GM21515 (cell line): ENCODE results near the gene TTBK1.

ENCODE experiments used
- ATAC-seq: cut with Tn5 transposase; IDR thresholded peaks from one replicate; pipeline ENCODE4 v1.9.1; 2021; ENCODE audit not compliant: unreplicated experiment

The TTBK1 gene

GRCh38 chr6:43285832-43286231 is 42.6 kb downstream of the TTBK1 start:
- no peak for ATAC-seq

- no peak for ATAC-seq
Measured at GRCh38 chr6:43286456-43286979, 43.2 kb downstream of the TTBK1 start.

GRCh38 chr6:43286980-43287716 is 43.9 kb downstream of the TTBK1 start:
- ATAC-seq = no peak

GRCh38 chr6:43287717-43288679 is 44.7 kb downstream of the TTBK1 start:
- ATAC-seq = no peak

DNA sequence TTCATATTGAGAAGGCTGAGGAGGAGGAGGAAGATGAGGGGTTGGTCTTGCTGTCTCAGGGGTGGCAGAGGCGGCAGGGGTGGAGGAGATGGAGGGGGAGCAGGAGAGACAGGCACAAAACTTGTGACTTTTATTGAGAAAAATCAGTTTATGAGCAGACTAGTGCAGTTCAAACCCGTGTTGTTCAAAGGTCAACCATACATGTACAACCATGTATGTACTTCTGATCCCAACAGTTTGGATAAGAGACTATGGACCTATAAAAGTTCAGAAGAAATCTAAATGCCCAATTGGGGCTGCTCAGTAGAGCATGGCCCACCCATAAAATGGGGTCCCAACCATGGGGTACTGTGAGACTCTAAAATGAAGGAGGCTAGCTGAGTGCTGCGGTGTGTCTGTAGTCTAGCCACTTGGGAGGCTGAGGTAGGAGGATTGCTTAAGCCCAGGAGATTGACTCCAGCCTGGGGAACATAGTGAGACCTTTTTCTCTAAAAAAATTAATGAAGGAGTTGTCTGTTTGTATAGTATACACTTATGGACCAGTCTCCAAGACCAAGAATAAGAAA is 47.1 kb downstream of the TTBK1 start:
- ATAC-seq = no peak

DNA sequence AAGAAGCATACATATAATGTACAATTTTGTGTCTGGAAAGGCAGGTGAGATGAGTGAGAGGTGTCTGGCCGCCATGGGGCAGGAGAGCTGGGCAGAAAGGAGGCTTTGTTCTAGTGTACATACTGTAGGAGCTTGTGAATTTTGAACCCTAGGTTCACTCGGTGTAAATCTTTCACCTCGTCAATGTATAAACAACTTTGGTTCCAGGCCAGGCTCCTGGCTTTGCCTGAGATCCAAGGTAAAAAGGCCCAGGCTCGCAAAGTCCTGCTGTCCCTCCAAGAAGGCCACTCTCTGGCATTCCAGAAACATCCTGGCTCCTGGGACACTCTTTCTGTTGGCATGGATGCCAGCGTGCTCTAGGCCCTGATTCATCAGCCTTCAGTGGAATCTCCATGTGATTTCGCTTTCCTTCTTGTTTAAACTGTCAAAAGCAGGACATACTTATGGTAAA is 47.6 kb downstream of the TTBK1 start:
- ATAC-seq = no peak

DNA sequence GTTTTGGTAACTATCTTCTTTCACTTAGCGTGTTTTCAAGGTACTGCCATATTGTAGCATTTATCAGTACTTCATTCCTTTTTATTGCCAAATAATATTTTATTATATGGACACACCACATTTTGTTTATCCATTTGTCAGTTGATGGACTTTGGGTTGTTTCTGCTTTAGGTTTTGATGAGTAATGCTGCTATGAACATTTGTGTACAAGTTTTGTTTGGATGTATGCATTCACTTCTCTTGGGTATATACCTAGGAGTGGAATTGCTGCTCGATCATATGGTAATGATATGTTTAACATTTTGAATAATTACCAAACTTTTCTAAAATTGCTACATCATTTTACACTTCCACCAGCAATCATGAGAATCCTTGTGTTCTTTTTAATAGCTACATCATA is 48.4 kb downstream of the TTBK1 start:
- ATAC-seq = no peak

- no peak for ATAC-seq
Measured at GRCh38 chr6:43292341-43292740, 49.1 kb downstream of the TTBK1 start.

- ATAC-seq = no peak
Measured at GRCh38 chr6:43292763-43293318, 49.6 kb downstream of the TTBK1 start.

GRCh38 chr6:43293698-43294097 is 50.4 kb downstream of the TTBK1 start:
- no peak for ATAC-seq

DNA sequence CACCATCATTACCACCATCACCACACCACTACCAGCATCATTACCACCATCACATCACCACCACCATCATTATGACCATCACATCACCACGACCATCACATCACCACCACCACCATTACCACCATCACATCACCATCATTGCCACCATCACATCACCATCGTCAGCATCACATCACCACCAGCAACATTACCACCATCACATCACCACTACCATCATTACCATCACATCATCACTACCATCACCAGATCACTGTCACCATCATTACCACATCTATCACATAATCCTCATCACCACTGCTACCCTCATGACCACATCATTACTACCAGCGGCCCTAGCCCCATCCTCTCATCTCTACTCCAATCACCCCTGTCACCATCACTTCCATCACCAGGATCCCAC is 51.3 kb downstream of the TTBK1 start:
- no peak for ATAC-seq

DNA sequence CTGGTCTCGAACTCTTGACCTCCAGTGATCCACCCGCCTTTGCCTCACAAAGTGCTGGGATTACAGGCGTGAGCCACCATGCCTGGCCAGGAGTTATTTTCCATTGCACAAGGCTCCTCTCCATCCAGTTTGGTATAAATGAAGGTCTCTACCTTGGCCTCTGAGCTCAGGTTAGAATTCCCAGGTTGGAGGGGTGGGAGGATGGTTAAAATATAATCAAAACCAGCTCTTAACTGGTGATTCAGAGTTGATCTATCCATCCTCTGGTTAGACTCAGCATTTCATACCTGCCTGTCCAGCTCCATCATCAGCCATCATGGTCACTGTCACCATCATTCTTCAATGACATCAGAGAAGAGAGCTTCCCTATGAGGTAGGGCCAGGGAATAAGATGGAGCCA is 52.2 kb downstream of the TTBK1 start:
- ATAC-seq = no peak

GRCh38 chr6:43296780-43297497 is 53.7 kb downstream of the TTBK1 start:
- no peak for ATAC-seq

GRCh38 chr6:43297644-43298564 is 54.6 kb downstream of the TTBK1 start, which contains the start of gene SLC22A7:
Gene SLC22A7, plus strand, starts transcription at chr6:43298260. Its CDS starts 99 bp downstream, at chr6:43298359.
- ATAC-seq = no peak

GRCh38 chr6:43298565-43299337 is 55.5 kb downstream of the TTBK1 start:
- no peak for ATAC-seq

DNA sequence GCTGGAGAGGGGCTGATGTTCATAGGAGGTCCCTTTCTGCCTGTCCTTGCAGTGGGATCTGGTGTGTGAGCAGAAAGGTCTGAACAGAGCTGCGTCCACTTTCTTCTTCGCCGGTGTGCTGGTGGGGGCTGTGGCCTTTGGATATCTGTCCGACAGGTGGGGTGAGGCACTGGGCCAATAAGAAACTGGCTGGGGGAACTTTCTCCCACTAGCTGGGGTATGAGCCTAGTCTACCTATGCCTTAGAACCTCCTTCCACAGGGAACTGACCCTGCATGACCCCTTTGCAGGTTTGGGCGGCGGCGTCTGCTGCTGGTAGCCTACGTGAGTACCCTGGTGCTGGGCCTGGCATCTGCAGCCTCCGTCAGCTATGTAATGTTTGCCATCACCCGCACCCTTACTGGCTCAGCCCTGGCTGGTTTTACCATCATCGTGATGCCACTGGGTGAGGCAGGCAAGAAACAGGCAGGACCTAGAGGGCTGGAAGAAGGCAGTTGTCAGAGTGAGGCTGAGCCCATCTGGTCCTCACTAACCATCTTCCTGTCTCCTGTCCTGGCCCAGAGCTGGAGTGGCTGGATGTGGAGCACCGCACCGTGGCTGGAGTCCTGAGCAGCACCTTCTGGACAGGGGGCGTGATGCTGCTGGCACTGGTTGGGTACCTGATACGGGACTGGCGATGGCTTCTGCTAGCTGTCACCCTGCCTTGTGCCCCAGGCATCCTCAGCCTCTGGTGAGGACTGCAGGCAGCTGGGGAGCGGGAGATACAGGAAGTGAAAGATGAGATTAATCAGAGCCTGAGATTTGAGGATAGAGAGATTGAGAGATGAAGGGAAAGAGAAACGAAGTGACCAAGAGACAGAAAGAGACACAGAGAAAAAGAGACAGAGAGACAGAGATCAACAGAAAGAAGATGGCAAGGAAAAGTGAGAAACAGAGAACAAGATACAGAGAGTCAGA is 56.3 kb downstream of the TTBK1 start:
- no peak for ATAC-seq

- no peak for ATAC-seq
Measured at GRCh38 chr6:43301081-43301870, 58.0 kb downstream of the TTBK1 start.
